Stimulated activated CD4-positive, alpha-beta T cell treated with anti-CD3 and anti-CD28 coated beads, Interleukin-1b, Interleukin-23, amount 100 ng/mL, for 48 hours (primary cell): ENCODE data around the gene GPR62.

Experiments
- DNase-seq: peaks from one replicate; pipeline ENCODE4 v3.0.0-alpha.2; 2020

Gene GPR62

DNA sequence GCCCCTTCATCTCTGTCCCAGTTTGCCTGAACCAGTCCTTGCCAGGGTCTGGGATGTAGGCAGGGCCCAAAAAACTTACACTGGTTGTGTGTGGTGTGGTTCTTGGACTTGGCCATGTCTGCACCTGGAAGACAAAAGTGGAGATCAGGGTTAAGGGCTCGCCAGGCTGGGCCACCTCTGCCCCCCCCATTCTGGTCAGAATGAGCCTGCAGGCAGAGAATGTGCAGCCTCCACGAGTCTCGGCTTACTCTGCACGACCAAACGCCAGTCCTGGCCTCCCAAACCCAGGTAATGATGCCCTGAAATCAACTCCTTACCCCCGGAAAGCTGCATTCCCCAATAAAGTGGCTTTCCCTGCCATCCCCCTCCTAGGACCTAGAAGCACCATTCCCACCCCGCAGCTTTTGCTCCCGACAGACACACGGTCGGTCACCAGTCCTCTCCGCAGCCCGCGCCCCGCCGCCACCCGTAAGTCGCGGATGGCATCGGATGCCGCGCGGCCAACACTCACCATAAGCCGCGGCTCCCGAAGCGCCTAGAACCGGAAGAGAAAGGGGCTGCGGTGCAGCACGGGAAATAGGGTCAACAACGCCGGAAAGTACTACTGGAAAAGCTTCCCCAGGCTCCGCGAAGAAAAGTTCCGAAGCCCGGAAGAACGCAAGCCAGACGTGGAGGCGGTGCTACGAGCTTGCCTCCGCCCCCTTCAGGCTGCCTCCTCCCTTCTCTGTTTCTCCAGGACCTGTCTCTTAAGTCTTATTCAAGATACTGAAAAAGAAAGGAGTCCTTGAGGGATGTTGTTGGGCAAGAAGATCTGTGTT is 40.4 kb downstream of the GPR62 start, which contains the start of gene RPL29:
Gene RPL29 (minus strand): TSS at position 550 of the 818 bp plus-strand sequence. CDS start 434 bp downstream, at position 116.
- peak; percentile 93 for DNase-seq

GRCh38 chr3:51997172-51997571 is 42.0 kb downstream of the GPR62 start:
- no peak for DNase-seq

DNA sequence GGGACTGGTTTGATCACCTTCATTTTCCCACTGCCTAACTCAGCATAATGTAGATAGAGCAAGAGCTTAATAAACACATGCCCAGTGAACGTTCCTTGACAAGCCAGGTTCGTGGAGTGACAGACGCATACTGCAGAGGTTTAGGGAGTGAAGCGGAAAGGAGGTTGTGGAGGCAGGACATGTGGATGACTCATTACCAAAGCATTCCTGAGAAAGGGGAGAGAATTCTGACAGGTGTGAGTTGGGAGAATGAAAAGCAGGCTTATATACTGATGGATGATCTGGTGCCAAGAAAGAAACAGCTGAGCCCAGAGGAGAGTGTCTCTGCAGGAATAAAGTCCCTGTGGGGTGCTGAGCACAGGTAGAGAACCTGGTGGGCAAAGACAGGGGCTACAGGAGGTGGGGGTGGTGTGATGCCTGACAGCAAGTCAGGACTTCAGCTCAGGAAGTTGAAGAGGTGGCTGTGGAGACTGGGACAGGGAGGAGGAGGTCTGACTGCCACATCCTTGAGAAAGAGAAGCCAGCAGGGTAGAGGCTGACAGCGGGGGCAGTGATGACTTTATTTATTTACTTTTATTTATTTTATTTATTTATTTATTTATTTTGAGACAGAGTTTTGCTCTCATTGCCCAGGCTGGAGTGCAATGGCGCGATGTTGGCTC is 42.9 kb downstream of the GPR62 start:
- DNase-seq = no peak

DNA sequence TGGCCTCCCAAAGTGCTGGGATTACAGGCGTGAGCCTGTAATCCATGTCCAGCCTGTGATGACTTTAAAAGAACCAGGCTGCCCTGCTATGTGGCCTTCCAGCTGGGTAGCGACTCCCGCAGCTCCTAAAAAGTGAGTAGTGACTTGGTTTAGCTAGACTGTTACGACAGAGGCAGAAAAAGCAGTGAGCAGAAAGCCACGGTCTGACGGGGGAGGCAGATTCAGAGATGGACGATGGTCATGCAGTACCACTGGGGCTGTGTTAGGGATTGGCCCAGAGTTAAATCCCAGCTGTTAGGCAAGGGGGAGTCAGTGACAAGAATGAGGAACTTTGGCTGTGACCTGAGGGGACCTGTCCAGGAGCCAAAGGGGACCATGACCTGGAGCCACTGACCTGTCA is 43.6 kb downstream of the GPR62 start:
- no peak for DNase-seq

DNA sequence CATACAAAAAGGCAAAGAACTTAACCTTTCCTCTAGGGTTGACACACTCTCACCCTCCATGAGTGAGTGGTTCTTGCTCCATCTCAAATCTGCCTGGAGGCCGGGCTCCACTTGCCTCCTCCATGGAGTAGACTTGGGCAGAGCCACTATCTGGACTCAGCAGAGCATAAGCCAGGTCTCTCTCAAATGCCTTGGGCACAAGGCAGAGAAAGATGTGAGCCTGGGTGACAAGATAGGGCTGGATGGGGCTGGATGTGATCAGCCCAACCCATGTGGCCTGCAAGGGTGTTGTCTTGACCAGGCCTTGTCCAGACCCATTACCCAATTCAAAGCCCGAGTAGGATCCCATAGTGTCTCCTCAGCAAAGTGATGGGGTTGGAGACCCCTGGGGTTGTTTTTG is 44.7 kb downstream of the GPR62 start:
- no peak for DNase-seq

DNA sequence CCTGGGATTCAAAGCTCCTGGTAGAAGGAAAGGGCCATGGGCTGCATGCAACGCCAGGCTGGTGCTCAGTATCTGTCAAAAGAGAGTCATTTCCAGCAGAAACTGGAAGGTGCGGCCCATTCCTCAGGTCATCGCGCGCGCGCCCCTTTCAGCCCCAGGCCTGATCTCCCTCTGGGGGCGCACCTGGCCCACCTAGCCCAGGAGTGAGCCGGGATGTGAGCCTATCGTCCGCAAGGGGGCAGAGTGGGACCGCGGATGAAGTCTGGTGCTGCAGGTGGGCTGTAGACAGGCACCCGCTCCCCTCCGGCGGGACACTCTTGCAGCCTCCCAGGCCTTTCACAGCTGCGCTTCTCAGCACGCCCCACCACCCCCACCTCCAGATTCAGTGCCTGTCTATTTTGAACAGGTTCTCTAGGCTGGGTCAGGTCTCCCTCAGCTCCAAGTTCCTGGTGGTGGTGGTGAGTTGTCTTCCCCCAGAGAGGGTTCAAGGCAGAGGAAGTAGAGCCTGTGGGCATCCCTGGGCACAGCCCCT is 46.3 kb downstream of the GPR62 start:
- peak; percentile 84 for DNase-seq

GRCh38 chr3:52002748-52003147 is 47.6 kb downstream of the GPR62 start:
- no peak for DNase-seq

- no peak for DNase-seq
Measured at GRCh38 chr3:52004163-52004787, 49.1 kb downstream of the GPR62 start.

DNA sequence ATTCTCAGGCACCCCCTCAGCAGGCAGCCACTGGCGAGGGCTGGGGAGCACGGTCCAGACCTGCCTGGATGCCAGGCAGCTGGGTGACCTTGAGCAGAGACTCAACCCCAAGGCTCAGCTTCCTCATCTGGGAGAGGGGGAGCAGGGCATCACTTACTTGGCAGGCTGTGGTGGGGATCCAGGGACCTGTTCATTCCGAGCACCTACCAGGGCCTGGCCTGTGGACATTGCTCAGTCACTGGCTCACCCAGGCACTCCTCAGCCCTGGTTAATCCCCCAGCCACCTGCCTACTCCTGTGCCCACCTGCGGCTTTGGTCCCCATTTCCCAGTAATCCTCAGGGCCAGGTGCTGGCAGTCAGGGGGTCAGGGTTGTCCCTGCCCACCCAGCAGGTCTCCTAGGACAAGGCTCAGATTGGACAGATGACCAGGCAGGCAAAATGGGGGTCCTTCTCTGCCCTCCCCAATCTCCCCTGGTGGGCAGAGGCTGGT is 49.8 kb downstream of the GPR62 start:
- DNase-seq = no peak

GRCh38 chr3:52005571-52005986 is 50.4 kb downstream of the GPR62 start:
- DNase-seq = no peak

DNA sequence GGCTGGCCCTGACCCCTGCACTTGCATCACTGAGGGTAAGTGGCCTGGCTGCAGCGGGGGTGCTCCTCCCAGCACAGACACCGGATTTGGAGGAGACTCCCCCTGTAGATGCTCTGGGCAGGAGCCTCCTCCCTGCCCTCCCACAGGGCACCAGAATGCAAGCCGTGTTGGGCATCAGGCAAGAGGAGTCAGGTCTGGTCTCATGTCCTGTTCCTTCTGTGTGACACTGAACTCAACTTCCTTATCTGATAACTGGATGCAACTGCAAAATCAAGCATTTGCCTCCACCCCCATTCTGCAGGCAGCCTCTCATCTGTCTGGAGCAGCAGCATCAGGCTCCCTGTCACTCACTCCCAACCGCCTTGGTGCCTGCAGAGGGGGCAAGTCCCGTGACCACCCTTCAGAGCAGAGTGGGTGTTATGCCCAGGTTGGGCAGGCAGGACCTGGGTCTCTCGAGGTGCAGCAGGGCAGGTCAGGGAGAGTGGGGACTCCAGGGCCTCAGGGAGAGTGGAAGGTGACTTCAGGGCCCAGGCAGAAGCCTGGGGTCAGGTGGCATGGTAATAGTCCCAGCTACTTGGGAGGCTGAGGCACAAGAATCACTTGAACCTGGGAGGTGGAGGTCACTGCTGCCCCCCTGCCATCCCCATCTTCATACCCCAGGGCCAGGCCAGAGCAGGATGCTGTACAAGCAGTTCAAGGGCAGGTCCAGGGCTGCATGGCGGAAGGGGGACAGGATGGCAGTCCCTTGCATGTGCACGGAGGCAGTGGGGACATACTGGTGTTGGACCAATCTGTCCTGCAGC is 51.0 kb downstream of the GPR62 start:
- DNase-seq = no peak

DNA sequence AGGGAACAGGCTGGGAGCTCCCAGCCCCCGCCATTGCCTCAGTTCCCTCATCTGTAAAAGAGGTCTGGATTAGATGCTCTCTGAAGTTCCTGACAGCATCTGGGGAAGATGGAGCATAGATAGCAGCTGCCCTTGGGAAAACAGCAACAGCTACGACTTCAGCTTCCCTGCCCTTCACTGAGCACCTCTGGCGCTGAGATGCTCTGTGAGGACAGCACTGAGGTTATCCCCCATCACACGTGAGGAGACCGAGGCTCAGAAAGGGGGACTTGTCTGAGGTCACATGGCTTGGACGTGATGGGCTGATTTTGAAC is 51.6 kb downstream of the GPR62 start:
- no peak for DNase-seq
